Measurements from ENCODE around the gene EML5. TPM values are rescaled to one million over a fixed set of nuclear protein-coding genes. Genes with fewer than 3 reads are reported as not detected.
"Not testable (repeated sequence)": the region's sequence is repeated elsewhere in the genome, so short reads cannot be mapped to it uniquely, and the experiment has no call there.

Gene EML5
- total RNA-seq, 1 donor from 2014 or later, result 2.0 TPM

- DNase-seq (ENCODE audit: low spot score), result no peak
Measured at GRCh38 chr14:88802596-88802995, 9.8 kb upstream of the EML5 start.

GRCh38 chr14:88799522-88799921, 6.8 kb upstream of the EML5 start:
- DNase-seq (ENCODE audit: low spot score), result no peak

- no peak for DNase-seq (ENCODE audit: low spot score)
Measured at GRCh38 chr14:88798156-88798555, 5.4 kb upstream of the EML5 start.

- no peak for DNase-seq (ENCODE audit: low spot score)
Measured at GRCh38 chr14:88793259-88793625, 489 bp upstream of the EML5 start.

GRCh38 chr14:88791629-88792472, 902 bp downstream of the EML5 start:
- DNase-seq (ENCODE audit: low spot score), result no peak

- DNase-seq (ENCODE audit: low spot score), result no peak
Measured at GRCh38 chr14:88791252-88791621, 1.5 kb downstream of the EML5 start.

- DNase-seq (ENCODE audit: low spot score), result no peak
Measured at GRCh38 chr14:88790501-88791251, 2.1 kb downstream of the EML5 start.

- not testable (repeated sequence) for DNase-seq (ENCODE audit: low spot score)
Measured at GRCh38 chr14:88789573-88789972, 3.2 kb downstream of the EML5 start.

GRCh38 chr14:88786715-88787114, 6.0 kb downstream of the EML5 start:
- no peak for DNase-seq (ENCODE audit: low spot score)

- no peak for DNase-seq (ENCODE audit: low spot score)
Measured at GRCh38 chr14:88785911-88786310, 6.8 kb downstream of the EML5 start.

GRCh38 chr14:88775532-88775931, 17.2 kb downstream of the EML5 start:
- no peak for DNase-seq (ENCODE audit: low spot score)

- no peak for DNase-seq (ENCODE audit: low spot score)
Measured at GRCh38 chr14:88770736-88771135, 22.0 kb downstream of the EML5 start.

- no peak for DNase-seq (ENCODE audit: low spot score)
Measured at GRCh38 chr14:88765130-88765529, 27.6 kb downstream of the EML5 start.

GRCh38 chr14:88753873-88754272, 38.9 kb downstream of the EML5 start:
- no peak for DNase-seq (ENCODE audit: low spot score)

- DNase-seq (ENCODE audit: low spot score), result no peak
Measured at GRCh38 chr14:88750945-88751344, 41.8 kb downstream of the EML5 start.

- no peak for DNase-seq (ENCODE audit: low spot score)
Measured at GRCh38 chr14:88750413-88750812, 42.3 kb downstream of the EML5 start.

- DNase-seq (ENCODE audit: low spot score), result no peak
Measured at GRCh38 chr14:88749139-88749538, 43.6 kb downstream of the EML5 start.

GRCh38 chr14:88748288-88748687, 44.5 kb downstream of the EML5 start:
- no peak for DNase-seq (ENCODE audit: low spot score)

GRCh38 chr14:88746052-88746451, 46.7 kb downstream of the EML5 start:
- no peak for DNase-seq (ENCODE audit: low spot score)

- DNase-seq (ENCODE audit: low spot score), result no peak
Measured at GRCh38 chr14:88737245-88737644, 55.5 kb downstream of the EML5 start.

GRCh38 chr14:88733121-88733520, 59.6 kb downstream of the EML5 start:
- DNase-seq (ENCODE audit: low spot score), result no peak

GRCh38 chr14:88729159-88729558, 63.6 kb downstream of the EML5 start:
- no peak for DNase-seq (ENCODE audit: low spot score)

GRCh38 chr14:88727057-88727456, 65.7 kb downstream of the EML5 start:
- no peak for DNase-seq (ENCODE audit: low spot score)
